K562 (cell line): Measurements from ENCODE around the gene RNGTT. TPM values are rescaled to one million over a fixed set of nuclear protein-coding genes. Genes with fewer than 3 reads are reported as not detected.

Source experiments
- ATAC-seq: fragments of 200-7000 bp; cut with Tn5 transposase; 3 replicates; pipeline ENCODE4 v1.9.1; 2020; ENCODE audit warnings: moderate library complexity
- BruUV-seq: library from RNA; stranded (reverse); fragments of 400-500 nt; replicated peaks from 2 replicates; lab custom pipeline; 2021; lab: Mats Ljungman, UMichigan
- CTCF ChIA-PET: fragments of 300-600 bp; formaldehyde crosslinking; extraction: SDS; loops from one replicate; lab custom pipeline; 2021; ENCODE audit warnings: low intra/inter-chr PET ratio; lab: Yijun Ruan, JAX
- POLR2A ChIA-PET: fragments of 300-600, 350-650 bp; sonication (Branson Sonifier 250); formaldehyde crosslinking; extraction: SDS; loops from one replicate; lab custom pipeline; 2021; ENCODE audit warnings: antibody characterized with exemption, inconsistent platforms; lab: Yijun Ruan, JAX
- DNase-seq, 4 experiments: peaks; one replicate each; pipeline versions ENCODE4 v3.0.0 to v3.0.0-alpha.2; 2011 to 2018; ENCODE audit warnings: low spot score in 3 of 4, mixed read lengths in 3 of 4; ENCODE audit errors: extremely low read depth in 1 of 4
- FAIRE-seq: peaks from 2 replicates; lab custom pipeline; 2011; peaks lifted over from hg19 to GRCh38; lab: Jason Lieb, UNC
- H2AFZ ChIP-seq: 2 replicates; pipeline ENCODE4 v1.6.0; 2011; ENCODE audit warnings: low read depth, low read length, control low read depth, inconsistent platforms
- H3K27ac ChIP-seq: fragments of 200-600 bp; 3 replicates; pipeline ENCODE4 v1.8.0; 2011; ENCODE audit warnings: low read depth, mild to moderate bottlenecking, control low read depth, inconsistent platforms, low read length, moderate library complexity, mixed read lengths; ENCODE audit errors: extremely low read depth
- H3K27me3 ChIP-seq, 2 experiments: fragments of 300-600 bp in 1 of 2; 2 replicates in 1 of 2; 3 replicates in 1 of 2; pipeline versions ENCODE4 v1.6.0 to v1.8.0; 2011; ENCODE audit warnings: inconsistent platforms in 2 of 2, low read length in 2 of 2, mild to moderate bottlenecking in 1 of 2, mixed read lengths in 1 of 2, moderate library complexity in 1 of 2; ENCODE audit not compliant: control insufficient read depth in 2 of 2, insufficient read depth in 2 of 2
- H3K36me3 ChIP-seq: fragments of 300-600 bp; 3 replicates; pipeline ENCODE4 v1.8.0; 2011; ENCODE audit warnings: mild to moderate bottlenecking, low read length, inconsistent platforms; ENCODE audit not compliant: control insufficient read depth, insufficient read depth
- H3K4me1 ChIP-seq, 2 experiments: fragments of 200-600 bp in 1 of 2; replicated peaks in 1 of 2; 2 replicates in 1 of 2; 3 replicates in 1 of 2; pipeline versions ENCODE4 v1.5.1 to v1.8.0; 2011; ENCODE audit warnings: inconsistent platforms in 2 of 2, low read length in 2 of 2, mild to moderate bottlenecking in 1 of 2, mixed read lengths in 1 of 2, moderate library complexity in 1 of 2; ENCODE audit not compliant: control insufficient read depth in 2 of 2, insufficient read depth in 2 of 2
- H3K4me2 ChIP-seq: 2 replicates; pipeline ENCODE4 v1.6.1; 2011; ENCODE audit warnings: low read length, control low read depth, inconsistent platforms, mixed read lengths; ENCODE audit not compliant: insufficient read depth
- H3K4me3 ChIP-seq: fragments of 200-600 bp; sonication (generic), shearing (Covaris generic); 2 replicates; pipeline ENCODE4 v1.5.1; 2016; ENCODE audit warnings: control low read depth, inconsistent platforms
- H3K79me2 ChIP-seq: fragments of 200-600 bp; 3 replicates; pipeline ENCODE4 v1.8.0; 2011; ENCODE audit warnings: low read length, inconsistent platforms; ENCODE audit not compliant: control insufficient read depth, insufficient read depth
- H3K9ac ChIP-seq, 2 experiments: 2 replicates each; pipeline versions ENCODE4 v1.6.0 to v1.6.1; 2011; ENCODE audit warnings: low read depth in 2 of 2, low read length in 2 of 2, control low read depth in 1 of 2, inconsistent platforms in 1 of 2, mild to moderate bottlenecking in 1 of 2, mixed read lengths in 1 of 2; ENCODE audit not compliant: insufficient read depth in 1 of 2
- H3K9me1 ChIP-seq: one replicate; pipeline ENCODE4 v1.6.0; 2011; ENCODE audit warnings: inconsistent platforms, mild to moderate bottlenecking, low read length, moderate library complexity; ENCODE audit not compliant: control insufficient read depth, insufficient read depth
- H3K9me3 ChIP-seq: replicated peaks from 2 replicates; pipeline ENCODE4 v1.5.1; 2011; ENCODE audit warnings: low read depth, low read length, inconsistent platforms; ENCODE audit not compliant: control insufficient read depth, insufficient read depth
- H4K20me1 ChIP-seq: replicated peaks from 2 replicates; pipeline ENCODE4 v1.6.1; 2011; ENCODE audit warnings: low read length, inconsistent platforms, mixed read lengths; ENCODE audit not compliant: control insufficient read depth, insufficient read depth
- HDAC1 ChIP-seq, 2 experiments: fragments of 450-650 bp; IDR thresholded peaks; 2 replicates each; pipeline ENCODE4 v1.6.1; 2016 to 2017; ENCODE audit warnings: inconsistent platforms in 1 of 2, mild to moderate bottlenecking in 1 of 2, moderate library complexity in 1 of 2
- MYNN ChIP-seq, 2 experiments: sonication (generic); formaldehyde crosslinking in 1 of 2; IDR thresholded peaks; 2 replicates each; pipeline versions ENCODE4 v1.5.0 to v1.6.1; 2016 to 2020; ENCODE audit warnings: antibody characterized with exemption in 1 of 2, missing genetic modification reagents in 1 of 2
- RAD21 ChIP-seq, 2 experiments: fragments of 250-450 bp in 1 of 2; fragments of 450-650 bp in 1 of 2; sonication (Bioruptor Pico) in 1 of 2; formaldehyde crosslinking in 1 of 2; IDR thresholded peaks in 1 of 2; conservative IDR thresholded peaks in 1 of 2; 2 replicates each; pipeline versions ENCODE4 v1.4.0 to v1.8.0; 2020 to 2022; ENCODE audit warnings: mild to moderate bottlenecking in 2 of 2, moderate library complexity in 1 of 2
- ZC3H4 ChIP-seq: sonication (generic); formaldehyde crosslinking; IDR thresholded peaks from 2 replicates; pipeline ENCODE4 v1.9.0; 2021; ENCODE audit warnings: missing genetic modification reagents, borderline replicate concordance
- WGBS: fragments of 100-300 bp; shearing (Covaris generic); methylation state at CpG from one replicate; pipeline ENCODE4 v1.1.6; 2016; ENCODE audit warnings: low coverage, mixed read lengths; ENCODE audit not compliant: insufficient coverage; ENCODE audit errors: missing lambda C conversion rate; 5-methylcytosine and 5-hydroxymethylcytosine counted together
- in situ Hi-C: fragments of 300-500 bp; cut with MboI; formaldehyde crosslinking; loops from 4 replicates; pipeline ENCODE4 v1.15.0; 2018; ENCODE audit warnings: inconsistent platforms, mixed read lengths
- intact Hi-C: fragments of 100-400 bp; cut with micrococcal nuclease; formaldehyde crosslinking; loops from 2 replicates; pipeline ENCODE4 v1.14.2; 2022
- polyA plus RNA-seq, 8 experiments: library from polyadenylated mRNA; depleted of rRNA in 4 of 8; stranded (reverse) in 5 of 8; unstranded in 3 of 8; fragments of >200 nt; fragmentation: Nextera tagmentation in 2 of 8; fragmentation: Illumina TruSeq in 1 of 8; extraction: Ambion mirVana in 2 of 8; extraction: Trizol in 1 of 8; gene quantifications; 2 replicates each; pipeline versions ENCODE4 v1.2.1 to v1.2.3, GENCODE V29; 2011 to 2014; ENCODE audit warnings: inconsistent platforms in 1 of 8, missing spikeins in 1 of 8
- total RNA-seq, 7 experiments: library from RNA; depleted of rRNA in 6 of 7; stranded (reverse); fragments of >200 nt in 6 of 7; fragmentation: Illumina TruSeq in 2 of 7; extraction: Trizol in 2 of 7; gene quantifications; 2 replicates each; pipeline versions ENCODE4 v1.2.1 to v1.2.3, GENCODE V29; 2011 to 2021; ENCODE audit warnings: low replicate concordance in 1 of 7
- TF ChIP-seq, protein P1 (sequence below): IDR thresholded peaks from 2 replicates; pipeline ENCODE4 v1.6.1; 2012; ENCODE audit warnings: low read depth, low read length, improper control_type of control experiment, borderline replicate concordance
- TF ChIP-seq, protein P2 (sequence below), 2 experiments: fragments of 450-650 bp; formaldehyde crosslinking in 1 of 2; IDR thresholded peaks; 2 replicates each; pipeline versions ENCODE4 v1.4.0 to v1.6.1; 2014 to 2020; ENCODE audit warnings: mild to moderate bottlenecking in 2 of 2, borderline replicate concordance in 1 of 2, low read depth in 1 of 2
- TF ChIP-seq, protein P3 (sequence below): fragments of 450-650 bp; formaldehyde crosslinking; IDR thresholded peaks from 2 replicates; pipeline ENCODE4 v1.4.0; 2020; ENCODE audit warnings: mild to moderate bottlenecking, moderate library complexity

RNGTT gene
- total and polyA plus RNA-seq, 9 of the 15 experiments (the other 6 are each of a cell fraction or from before 2014, with no cell fraction given), result 6.1 to 31.7 (median 19.5) TPM

DNA sequence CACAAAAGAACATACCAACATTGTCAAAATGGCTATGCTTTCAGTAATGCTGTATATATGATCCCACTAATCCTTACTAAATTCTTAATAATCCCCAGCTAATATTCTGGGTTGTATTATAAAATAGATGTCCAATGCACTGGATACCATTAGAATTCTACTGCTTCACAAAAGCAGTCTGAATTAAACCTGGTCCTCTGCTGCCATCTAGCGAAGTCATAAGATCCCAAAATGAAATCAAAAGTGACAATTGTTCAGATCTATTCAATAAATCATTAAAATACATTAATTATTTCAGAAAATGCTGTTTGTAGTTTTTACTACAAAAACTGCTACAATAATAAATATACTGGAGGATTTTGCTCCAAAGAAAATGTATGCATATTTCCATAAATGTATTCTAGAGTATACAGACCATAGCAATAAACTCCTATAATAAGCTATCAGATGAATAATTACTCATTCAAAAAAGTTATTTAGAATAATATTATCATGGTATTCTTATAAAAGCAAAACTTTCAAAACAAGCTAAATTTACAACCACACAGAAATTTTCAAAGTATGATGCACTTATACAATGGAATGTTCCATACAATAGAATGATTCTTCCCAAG lies 92.6 kb downstream of the RNGTT start:
- H3K9me3 ChIP-seq, result no peaks in the 10 kb centered on the region
- no peak overlapping the region for H3K4me3 ChIP-seq
- ChIA-PET CTCF (interaction anchor here (0.7 to 2.2 kb wide), 4 partner anchors 941 to 1805 kb away, joined by 4 to 10 read pairs (median 7); no protein-coding TSS in a partner anchor), POLR2A (interaction anchor here (0.7 kb wide), 1 partner anchor 12 kb away, joined by 4 read pairs; no protein-coding TSS in a partner anchor)
- H3K4me2 ChIP-seq, result no peak overlapping the region
- H3K4me1 ChIP-seq, result peaks cover 0 to 9% of the 10 kb centered on the region in 2 experiments; a peak in 2 of 5 replicates
- intact Hi-C loops, result loop anchor here (1.0 to 5.0 kb wide), 2 partner anchors 274 to 941 kb away; no protein-coding TSS in a partner anchor
- H3K79me2 ChIP-seq, result no peaks in the 10 kb centered on the region
- peaks cover 2% of the 10 kb centered on the region for H3K9me1 ChIP-seq
- H3K36me3 ChIP-seq, result no peaks in the 10 kb centered on the region; the same call in 2 of the 3 replicates
- H3K27ac ChIP-seq, result no peak overlapping the region
- no peak overlapping the region for H2AFZ ChIP-seq
- H3K27me3 ChIP-seq, result no peaks in the 10 kb centered on the region
- 0% methylated on average over 1 of the region's 1 CpG for WGBS
- BruUV-seq, result no TSS peak
- FAIRE-seq (peak; percentile 19), DNase-seq (peak; percentile 29 to 75 (median 33)), ATAC-seq (peak; percentile 66; the same call in 2 of the 3 replicates)
- H4K20me1 ChIP-seq, result no peaks in the 10 kb centered on the region
- H3K9ac ChIP-seq, result no peak overlapping the region
- in situ Hi-C loops, result no loop called here
- no peak for TF ChIP-seq MYNN (IDR thresholded peaks at IDR 0.05)
- no peak for TF ChIP-seq MYNN (CRISPR knock-in tag; IDR thresholded peaks at IDR 0.05)
- TF ChIP-seq HDAC1 (IDR thresholded peaks at IDR 0.05), result no peak
- TF ChIP-seq, protein P1, sequence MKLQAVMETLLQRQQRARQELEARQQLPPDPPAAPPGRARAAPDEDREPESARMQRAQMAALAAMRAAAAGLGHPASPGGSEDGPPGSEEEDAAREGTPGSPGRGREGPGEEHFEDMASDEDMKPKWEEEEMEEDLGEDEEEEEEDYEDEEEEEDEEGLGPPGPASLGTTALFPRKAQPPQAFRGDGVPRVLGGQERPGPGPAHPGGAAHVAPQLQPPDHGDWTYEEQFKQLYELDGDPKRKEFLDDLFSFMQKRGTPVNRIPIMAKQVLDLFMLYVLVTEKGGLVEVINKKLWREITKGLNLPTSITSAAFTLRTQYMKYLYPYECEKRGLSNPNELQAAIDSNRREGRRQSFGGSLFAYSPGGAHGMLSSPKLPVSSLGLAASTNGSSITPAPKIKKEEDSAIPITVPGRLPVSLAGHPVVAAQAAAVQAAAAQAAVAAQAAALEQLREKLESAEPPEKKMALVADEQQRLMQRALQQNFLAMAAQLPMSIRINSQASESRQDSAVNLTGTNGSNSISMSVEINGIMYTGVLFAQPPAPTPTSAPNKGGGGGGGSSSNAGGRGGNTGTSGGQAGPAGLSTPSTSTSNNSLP, result peak; percentile 56; the same call in 1 of the 2 replicates
- TF ChIP-seq, protein P2, sequence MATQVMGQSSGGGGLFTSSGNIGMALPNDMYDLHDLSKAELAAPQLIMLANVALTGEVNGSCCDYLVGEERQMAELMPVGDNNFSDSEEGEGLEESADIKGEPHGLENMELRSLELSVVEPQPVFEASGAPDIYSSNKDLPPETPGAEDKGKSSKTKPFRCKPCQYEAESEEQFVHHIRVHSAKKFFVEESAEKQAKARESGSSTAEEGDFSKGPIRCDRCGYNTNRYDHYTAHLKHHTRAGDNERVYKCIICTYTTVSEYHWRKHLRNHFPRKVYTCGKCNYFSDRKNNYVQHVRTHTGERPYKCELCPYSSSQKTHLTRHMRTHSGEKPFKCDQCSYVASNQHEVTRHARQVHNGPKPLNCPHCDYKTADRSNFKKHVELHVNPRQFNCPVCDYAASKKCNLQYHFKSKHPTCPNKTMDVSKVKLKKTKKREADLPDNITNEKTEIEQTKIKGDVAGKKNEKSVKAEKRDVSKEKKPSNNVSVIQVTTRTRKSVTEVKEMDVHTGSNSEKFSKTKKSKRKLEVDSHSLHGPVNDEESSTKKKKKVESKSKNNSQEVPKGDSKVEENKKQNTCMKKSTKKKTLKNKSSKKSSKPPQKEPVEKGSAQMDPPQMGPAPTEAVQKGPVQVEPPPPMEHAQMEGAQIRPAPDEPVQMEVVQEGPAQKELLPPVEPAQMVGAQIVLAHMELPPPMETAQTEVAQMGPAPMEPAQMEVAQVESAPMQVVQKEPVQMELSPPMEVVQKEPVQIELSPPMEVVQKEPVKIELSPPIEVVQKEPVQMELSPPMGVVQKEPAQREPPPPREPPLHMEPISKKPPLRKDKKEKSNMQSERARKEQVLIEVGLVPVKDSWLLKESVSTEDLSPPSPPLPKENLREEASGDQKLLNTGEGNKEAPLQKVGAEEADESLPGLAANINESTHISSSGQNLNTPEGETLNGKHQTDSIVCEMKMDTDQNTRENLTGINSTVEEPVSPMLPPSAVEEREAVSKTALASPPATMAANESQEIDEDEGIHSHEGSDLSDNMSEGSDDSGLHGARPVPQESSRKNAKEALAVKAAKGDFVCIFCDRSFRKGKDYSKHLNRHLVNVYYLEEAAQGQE (IDR thresholded peaks at IDR 0.05; ENCODE audit: borderline replicate concordance), result peak; percentile 33; the same call in 1 of the 2 replicates
- TF ChIP-seq, protein P2 (CRISPR knock-in tag; IDR thresholded peaks at IDR 0.05; ENCODE audit: low read depth), result no peak
- TF ChIP-seq ZC3H4 (CRISPR knock-in tag), result no peak
- peak; percentile 72 to 75 for TF ChIP-seq RAD21 (CRISPR knock-in tag; conservative IDR thresholded peaks at IDR 0.05 in 1 of 2, IDR thresholded peaks at IDR 0.05 in 1 of 2)
- TF ChIP-seq, protein P3, sequence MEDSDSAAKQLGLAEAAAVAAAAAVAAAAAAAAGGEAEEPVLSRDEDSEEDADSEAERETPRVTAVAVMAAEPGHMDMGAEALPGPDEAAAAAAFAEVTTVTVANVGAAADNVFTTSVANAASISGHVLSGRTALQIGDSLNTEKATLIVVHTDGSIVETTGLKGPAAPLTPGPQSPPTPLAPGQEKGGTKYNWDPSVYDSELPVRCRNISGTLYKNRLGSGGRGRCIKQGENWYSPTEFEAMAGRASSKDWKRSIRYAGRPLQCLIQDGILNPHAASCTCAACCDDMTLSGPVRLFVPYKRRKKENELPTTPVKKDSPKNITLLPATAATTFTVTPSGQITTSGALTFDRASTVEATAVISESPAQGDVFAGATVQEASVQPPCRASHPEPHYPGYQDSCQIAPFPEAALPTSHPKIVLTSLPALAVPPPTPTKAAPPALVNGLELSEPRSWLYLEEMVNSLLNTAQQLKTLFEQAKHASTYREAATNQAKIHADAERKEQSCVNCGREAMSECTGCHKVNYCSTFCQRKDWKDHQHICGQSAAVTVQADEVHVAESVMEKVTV (CRISPR knock-in tag), result peak; percentile 66; the same call in 1 of the 2 replicates
